ENCODE results near the gene PIEZO1. TPM values are rescaled to one million over a fixed set of nuclear protein-coding genes. Genes with fewer than 3 reads are reported as not detected.
"Not testable (repeated sequence)": the region's sequence is repeated elsewhere in the genome, so short reads cannot be mapped to it uniquely, and the experiment has no call there.

Gene PIEZO1
- total RNA-seq, 1 donor from 2014 or later = 240 TPM

DNA sequence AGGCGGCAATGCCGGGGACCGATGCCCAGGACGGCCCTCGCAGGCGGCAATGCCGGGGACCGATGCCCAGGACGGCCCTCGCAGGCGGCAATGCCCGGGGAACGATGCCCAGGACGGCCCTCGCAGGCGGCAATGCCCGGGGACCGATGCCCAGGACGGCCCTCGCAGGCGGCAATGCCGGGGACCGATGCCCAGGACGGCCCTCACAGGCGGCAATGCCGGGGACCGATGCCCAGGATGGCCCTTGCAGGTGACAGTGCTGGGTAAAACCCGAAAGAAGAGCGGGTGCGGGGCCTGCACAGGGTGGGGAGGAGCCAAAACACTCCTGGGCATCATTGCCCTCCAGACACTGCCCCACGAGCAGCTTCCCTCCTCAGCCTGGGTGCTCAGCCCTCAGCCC lies 38.6 kb upstream of the PIEZO1 start:
- H3K36me3 Mint-ChIP-seq (ENCODE audit: low read depth); H3K27ac Mint-ChIP-seq; H3K27me3 Mint-ChIP-seq (ENCODE audit: low read depth); intact Hi-C loops (cut with micrococcal nuclease); DNase-seq (ENCODE audit: low spot score); H3K4me1 Mint-ChIP-seq (ENCODE audit: low read depth); H3K9me3 Mint-ChIP-seq; H3K4me3 Mint-ChIP-seq (ENCODE audit: low read depth): not testable (repeated sequence)

DNA sequence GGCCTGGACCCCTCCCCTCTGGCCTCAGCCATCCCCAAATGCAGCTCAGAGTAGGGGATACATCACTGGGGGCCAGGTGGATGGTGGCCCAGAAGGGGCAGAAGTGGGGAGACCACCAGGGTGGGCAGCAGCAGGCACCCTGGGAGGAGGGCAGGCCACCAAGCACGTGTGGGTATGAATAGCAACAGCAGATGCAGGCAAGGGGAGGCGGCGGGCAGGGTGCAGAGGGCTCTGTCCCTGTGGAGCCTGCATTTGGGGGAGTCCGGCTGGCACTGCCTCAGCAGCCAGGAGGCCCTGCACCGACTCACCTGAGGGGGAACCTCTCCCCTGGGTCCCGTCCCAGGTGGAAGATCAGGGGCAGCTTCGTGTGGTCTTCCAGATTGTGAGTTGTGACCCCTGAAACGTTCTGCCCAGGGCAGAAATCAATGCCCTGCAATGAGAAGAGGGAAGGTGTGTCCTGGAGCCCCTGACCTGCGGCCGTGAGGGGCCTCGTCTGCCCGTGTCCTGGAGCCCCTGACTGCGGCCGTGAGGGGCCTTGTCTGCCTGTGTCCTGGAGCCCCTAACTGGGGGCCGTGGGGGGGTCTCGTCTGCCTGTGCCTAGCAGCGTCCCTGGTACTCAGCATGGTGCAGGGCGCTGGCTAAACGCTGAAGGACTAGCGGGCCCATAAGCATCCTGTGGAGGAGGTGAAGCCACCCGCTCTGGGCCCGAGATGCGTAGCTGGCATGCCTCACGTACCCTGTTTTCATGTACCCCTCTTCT lies 37.4 kb upstream of the PIEZO1 start:
- H3K27ac Mint-ChIP-seq = no peak overlapping the region
- no peak for DNase-seq (ENCODE audit: low spot score)
- no peaks in the 10 kb centered on the region for H3K27me3 Mint-ChIP-seq (ENCODE audit: low read depth)
- H3K36me3 Mint-ChIP-seq (ENCODE audit: low read depth) = no peaks in the 10 kb centered on the region
- H3K9me3 Mint-ChIP-seq = no peaks in the 10 kb centered on the region
- H3K4me3 Mint-ChIP-seq (ENCODE audit: low read depth) = no peak overlapping the region
- intact Hi-C loops (cut with micrococcal nuclease) = no loop called here
- H3K4me1 Mint-ChIP-seq (ENCODE audit: low read depth) = no peaks in the 10 kb centered on the region

DNA sequence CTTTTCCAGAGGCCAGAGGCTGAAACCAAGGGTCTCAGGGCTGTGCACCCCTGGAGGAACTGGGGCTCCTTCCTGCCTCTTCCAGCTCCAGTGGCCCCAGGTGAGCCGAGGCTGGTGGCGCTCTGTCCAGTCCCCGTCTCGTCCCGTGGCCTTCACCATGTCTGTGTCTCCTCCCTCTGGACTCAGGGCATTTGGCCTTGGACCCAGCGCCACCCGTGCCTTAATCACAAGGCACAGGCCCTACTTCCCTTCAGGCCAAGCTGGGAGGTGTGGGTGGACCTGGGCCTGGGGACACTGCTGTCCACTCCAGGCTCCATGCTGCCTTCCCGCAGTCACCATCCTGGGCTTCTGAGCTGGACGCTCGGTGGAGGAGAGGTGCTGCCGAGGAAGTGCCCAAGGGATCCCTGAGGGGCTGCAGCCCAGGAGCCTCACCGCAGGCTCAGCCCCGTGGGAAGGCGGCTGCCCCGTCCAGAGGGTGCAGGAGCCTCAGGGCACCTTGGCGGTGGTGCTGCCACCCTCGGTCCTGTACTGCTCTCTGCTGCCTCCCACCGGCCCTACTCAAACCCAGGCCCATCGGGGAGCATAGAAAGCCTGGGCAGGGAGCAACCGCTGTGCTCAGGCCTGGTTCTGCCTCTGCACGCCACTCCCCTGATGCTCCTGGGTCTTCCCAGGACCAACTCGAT lies 36.3 kb upstream of the PIEZO1 start:
- DNase-seq (ENCODE audit: low spot score) = no peak
- no peak overlapping the region for H3K27ac Mint-ChIP-seq
- no peaks in the 10 kb centered on the region for H3K4me1 Mint-ChIP-seq (ENCODE audit: low read depth)
- no peaks in the 10 kb centered on the region for H3K36me3 Mint-ChIP-seq (ENCODE audit: low read depth)
- no peaks in the 10 kb centered on the region for H3K27me3 Mint-ChIP-seq (ENCODE audit: low read depth)
- intact Hi-C loops (cut with micrococcal nuclease) = no loop called here
- no peaks in the 10 kb centered on the region for H3K9me3 Mint-ChIP-seq
- H3K4me3 Mint-ChIP-seq (ENCODE audit: low read depth) = no peak overlapping the region

DNA sequence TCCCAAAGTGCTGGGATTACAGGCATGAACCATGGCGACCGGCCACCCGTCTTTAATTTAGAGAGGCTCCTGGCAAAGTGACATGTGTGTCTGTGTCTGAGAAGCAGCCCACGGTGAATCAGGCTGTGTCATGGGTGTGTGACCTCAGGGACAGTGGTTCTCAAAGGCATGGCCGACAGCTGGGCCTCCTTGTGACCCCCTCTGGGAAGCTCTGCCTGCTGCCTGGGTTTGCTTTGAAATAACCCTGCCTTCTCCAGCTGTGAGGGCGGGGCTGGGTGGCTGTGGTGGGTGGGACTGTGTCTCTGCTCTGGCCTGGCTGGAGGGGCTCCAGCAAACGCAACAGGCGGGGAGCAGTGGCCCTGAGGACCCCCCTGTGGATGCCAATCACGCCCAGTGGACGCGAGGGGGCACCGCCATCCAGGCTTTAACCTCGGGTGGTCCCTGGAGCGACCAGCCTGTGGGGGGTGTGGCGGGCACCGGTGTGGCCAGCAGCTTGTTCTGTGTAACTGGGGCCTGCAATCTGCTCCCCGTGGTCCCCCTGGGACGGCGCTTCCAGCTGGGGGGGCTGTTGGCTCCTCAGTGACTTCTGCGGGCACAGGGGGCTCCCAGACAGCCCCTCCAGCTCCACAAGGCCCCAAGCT lies 35.5 kb upstream of the PIEZO1 start:
- no peak for DNase-seq (ENCODE audit: low spot score)
- no peak overlapping the region for H3K4me3 Mint-ChIP-seq (ENCODE audit: low read depth)
- no peak overlapping the region for H3K27ac Mint-ChIP-seq
- H3K36me3 Mint-ChIP-seq (ENCODE audit: low read depth) = no peaks in the 10 kb centered on the region
- H3K4me1 Mint-ChIP-seq (ENCODE audit: low read depth) = no peaks in the 10 kb centered on the region
- H3K9me3 Mint-ChIP-seq = no peaks in the 10 kb centered on the region
- intact Hi-C loops (cut with micrococcal nuclease) = no loop called here
- H3K27me3 Mint-ChIP-seq (ENCODE audit: low read depth) = no peaks in the 10 kb centered on the region

DNA sequence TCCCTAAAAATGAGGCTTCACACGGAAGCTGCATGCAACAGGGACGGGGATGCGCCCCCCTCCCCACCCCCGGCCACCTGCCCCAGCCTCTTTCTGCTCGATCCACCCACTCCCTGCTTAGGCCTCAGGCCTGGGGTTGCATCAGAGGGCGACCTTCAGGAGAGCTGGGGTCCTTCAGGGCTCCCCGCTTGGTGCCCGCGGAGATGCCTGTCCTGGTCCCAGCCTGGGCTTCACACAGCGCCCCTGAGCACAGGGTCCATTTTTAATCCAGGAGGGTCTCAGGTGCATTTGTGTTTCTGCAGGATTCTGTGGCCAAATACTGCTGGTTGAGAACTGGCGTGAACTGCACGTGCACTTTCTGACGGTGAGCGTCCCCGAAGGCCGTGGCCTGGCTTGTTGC lies 34.1 kb upstream of the PIEZO1 start:
- H3K4me1 Mint-ChIP-seq (ENCODE audit: low read depth) = no peaks in the 10 kb centered on the region
- no peak overlapping the region for H3K27ac Mint-ChIP-seq
- DNase-seq (ENCODE audit: low spot score) = no peak
- no peaks in the 10 kb centered on the region for H3K27me3 Mint-ChIP-seq (ENCODE audit: low read depth)
- no peaks in the 10 kb centered on the region for H3K9me3 Mint-ChIP-seq
- intact Hi-C loops (cut with micrococcal nuclease) = no loop called here
- H3K4me3 Mint-ChIP-seq (ENCODE audit: low read depth) = no peak overlapping the region
- no peaks in the 10 kb centered on the region for H3K36me3 Mint-ChIP-seq (ENCODE audit: low read depth)

DNA sequence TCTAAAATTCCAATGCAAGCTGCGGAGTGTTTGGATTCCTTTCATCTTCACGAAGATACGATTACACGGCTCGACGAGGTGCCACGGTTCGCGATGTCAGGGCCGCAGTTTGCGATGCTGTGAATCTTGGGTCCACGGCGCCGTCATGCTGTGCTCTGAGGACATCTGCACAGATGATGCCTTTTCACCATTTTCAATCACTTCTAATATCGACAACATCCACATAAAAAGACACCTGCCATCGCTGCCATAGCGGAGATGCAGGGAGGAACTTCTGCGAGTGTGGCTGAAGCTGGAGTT lies 33.5 kb upstream of the PIEZO1 start:
- intact Hi-C loops (cut with micrococcal nuclease) = no loop called here
- no peak for DNase-seq (ENCODE audit: low spot score)
- no peak overlapping the region for H3K4me3 Mint-ChIP-seq (ENCODE audit: low read depth)
- no peaks in the 10 kb centered on the region for H3K36me3 Mint-ChIP-seq (ENCODE audit: low read depth)
- H3K27ac Mint-ChIP-seq = no peak overlapping the region
- H3K9me3 Mint-ChIP-seq = no peaks in the 10 kb centered on the region
- no peaks in the 10 kb centered on the region for H3K4me1 Mint-ChIP-seq (ENCODE audit: low read depth)
- H3K27me3 Mint-ChIP-seq (ENCODE audit: low read depth) = no peaks in the 10 kb centered on the region

DNA sequence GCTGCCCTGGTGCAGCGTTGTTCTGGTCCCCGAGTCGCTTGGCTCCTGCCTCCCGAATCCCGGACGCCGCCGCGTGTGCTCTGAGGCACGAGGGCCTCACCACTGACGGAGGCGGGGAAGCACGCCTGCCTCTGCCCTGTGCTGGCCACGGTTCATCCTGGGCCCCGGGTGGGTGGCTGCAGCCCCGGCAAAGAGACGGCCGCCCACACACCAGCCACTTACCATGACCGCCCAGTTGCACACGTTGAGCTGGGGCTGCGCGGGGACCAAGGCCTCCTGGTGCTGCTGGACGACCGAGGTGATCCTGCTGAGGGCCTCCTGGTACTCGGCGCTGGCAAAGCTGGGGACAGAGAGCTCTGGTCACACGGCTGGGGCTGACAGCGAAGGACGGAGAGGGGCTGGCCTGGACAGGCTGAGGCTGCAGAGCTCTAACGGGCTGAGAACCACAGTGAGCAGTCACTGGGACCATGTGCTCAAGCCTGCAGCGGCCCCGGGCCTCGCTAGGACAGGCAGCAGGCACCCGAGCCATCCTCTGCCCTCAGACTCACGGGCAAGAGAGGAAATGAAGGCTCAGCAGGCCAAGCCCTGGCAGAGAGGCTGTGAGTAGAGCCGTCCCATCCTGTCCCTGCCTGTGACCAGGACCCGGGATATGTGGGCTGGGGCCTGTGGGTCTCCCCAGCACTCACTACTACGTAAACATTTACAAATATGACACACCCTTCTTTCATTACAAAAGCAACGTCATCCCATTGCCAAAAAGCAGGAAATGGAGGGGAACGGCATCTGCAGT lies 33.0 kb upstream of the PIEZO1 start:
- no peaks in the 10 kb centered on the region for H3K36me3 Mint-ChIP-seq (ENCODE audit: low read depth)
- H3K27ac Mint-ChIP-seq = no peak overlapping the region
- H3K4me3 Mint-ChIP-seq (ENCODE audit: low read depth) = no peak overlapping the region
- intact Hi-C loops (cut with micrococcal nuclease) = no loop called here
- H3K27me3 Mint-ChIP-seq (ENCODE audit: low read depth) = no peaks in the 10 kb centered on the region
- H3K4me1 Mint-ChIP-seq (ENCODE audit: low read depth) = no peaks in the 10 kb centered on the region
- no peaks in the 10 kb centered on the region for H3K9me3 Mint-ChIP-seq
- no peak for DNase-seq (ENCODE audit: low spot score)

DNA sequence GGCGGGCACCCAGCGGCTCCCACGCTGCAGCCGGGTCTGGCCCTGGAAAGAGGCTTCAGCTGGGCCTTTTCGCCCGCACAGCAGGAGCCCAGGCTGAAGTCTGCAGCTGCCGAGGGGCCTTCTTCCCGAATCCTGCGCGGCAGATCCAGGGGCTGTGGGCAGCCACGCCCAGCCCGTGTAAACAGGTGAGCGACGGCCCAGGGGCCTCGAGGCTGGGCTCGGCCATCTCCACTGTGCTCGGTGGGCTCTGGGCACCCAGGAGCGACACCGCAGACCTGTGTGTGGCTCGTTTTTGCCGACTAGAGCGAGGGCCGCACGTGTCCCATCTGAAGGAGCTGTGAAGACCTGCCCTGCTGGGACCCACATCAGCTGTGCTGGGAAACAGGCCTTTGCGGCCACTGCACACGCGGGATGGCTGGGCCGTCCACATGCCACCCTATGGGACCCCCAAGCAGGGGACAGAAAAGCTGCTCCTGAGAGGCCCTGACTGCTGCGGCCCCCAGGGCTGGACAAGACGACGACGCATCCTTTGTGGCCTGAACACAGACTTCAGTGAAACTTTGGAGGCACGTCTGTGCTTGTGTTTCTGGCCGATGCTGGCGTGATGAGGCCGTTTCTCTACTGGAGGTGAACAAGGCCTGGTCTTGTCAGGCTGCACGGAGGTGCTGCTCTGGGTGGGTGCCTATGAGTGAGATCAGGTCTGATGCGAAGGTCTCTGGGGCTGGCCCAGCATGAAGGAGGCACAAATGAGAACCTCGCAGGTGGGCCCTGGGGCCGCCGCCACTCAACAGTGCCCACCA lies 31.9 kb upstream of the PIEZO1 start:
- Mint-ChIP-seq H3K27ac (no peak overlapping the region), H3K27me3 (ENCODE audit: low read depth) (no peaks in the 10 kb centered on the region), H3K9me3 (no peaks in the 10 kb centered on the region), H3K36me3 (ENCODE audit: low read depth) (no peaks in the 10 kb centered on the region), H3K4me3 (ENCODE audit: low read depth) (no peak overlapping the region), H3K4me1 (ENCODE audit: low read depth) (no peaks in the 10 kb centered on the region)
- intact Hi-C loops (cut with micrococcal nuclease) = loop anchor here (1.0 kb wide), 1 partner anchor 350 kb away; no protein-coding TSS in a partner anchor
- DNase-seq (ENCODE audit: low spot score) = no peak

DNA sequence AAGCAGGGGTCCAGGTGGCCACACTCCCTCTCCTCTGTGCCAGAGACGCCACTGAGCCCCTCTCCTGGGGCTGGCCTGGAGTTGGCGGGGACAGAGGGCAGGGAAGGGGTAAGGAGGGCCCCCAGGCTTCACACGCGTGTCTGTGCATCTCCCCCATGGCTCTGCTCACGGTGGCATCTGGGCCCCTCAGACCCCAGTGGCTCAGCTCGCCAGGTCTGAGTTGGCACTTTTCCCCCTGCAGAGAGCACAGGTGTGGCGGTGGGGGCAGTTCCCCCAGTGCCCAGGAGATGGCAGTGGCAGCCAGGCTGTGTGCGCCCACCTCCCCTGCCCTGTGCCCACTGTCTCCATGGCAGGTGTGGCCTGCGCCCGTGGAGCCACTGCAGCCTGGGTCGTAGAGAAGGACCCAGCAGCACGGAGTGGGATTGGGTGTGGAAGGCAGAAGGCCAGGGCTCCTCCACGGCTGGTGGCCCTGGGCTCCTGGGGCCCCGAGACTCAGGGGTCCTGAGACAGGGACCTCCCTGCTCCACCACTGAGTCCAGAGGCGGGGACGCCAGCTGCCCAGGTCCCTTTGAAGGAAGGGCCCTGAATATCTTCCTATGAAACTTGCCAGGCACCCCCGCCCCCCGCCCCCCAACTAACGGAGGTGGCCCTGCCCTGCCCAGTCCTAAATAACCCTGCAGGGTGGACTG lies 31.0 kb upstream of the PIEZO1 start:
- peak; percentile 44 for DNase-seq (ENCODE audit: low spot score)
- Mint-ChIP-seq H3K9me3 (no peaks in the 10 kb centered on the region), H3K27ac (no peak overlapping the region), H3K36me3 (ENCODE audit: low read depth) (no peaks in the 10 kb centered on the region), H3K27me3 (ENCODE audit: low read depth) (no peaks in the 10 kb centered on the region), H3K4me1 (ENCODE audit: low read depth) (no peaks in the 10 kb centered on the region), H3K4me3 (ENCODE audit: low read depth) (no peak overlapping the region)
- intact Hi-C loops (cut with micrococcal nuclease) = loop anchor here (1.0 kb wide), 1 partner anchor 351 kb away; no protein-coding TSS in a partner anchor

DNA sequence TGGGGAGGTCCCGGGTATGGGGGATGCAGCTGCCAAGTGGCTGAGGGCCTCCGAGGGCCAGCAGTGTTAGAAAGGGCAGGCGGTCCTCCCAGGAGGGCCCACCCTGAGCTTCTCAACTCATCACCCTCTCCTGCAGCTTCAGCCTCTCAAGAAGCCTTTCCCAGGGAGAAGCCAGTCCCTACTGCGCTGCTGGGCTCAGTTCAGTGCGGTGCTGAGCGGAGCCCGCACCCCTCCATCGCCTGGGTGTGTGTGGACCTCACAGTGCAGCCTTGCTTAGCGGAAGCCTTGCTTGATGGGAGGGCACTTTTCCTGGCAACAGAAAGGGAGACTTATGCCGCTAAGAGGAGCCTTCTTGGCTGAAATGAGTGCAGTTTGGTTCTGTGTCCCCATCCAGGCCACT lies 30.2 kb upstream of the PIEZO1 start:
- Mint-ChIP-seq H3K27ac (no peak overlapping the region), H3K9me3 (no peaks in the 10 kb centered on the region), H3K4me1 (ENCODE audit: low read depth) (peaks cover 1% of the 10 kb centered on the region), H3K4me3 (ENCODE audit: low read depth) (no peak overlapping the region), H3K36me3 (ENCODE audit: low read depth) (peaks cover 8% of the 10 kb centered on the region), H3K27me3 (ENCODE audit: low read depth) (no peaks in the 10 kb centered on the region)
- no peak for DNase-seq (ENCODE audit: low spot score)
- intact Hi-C loops (cut with micrococcal nuclease) = no loop called here

DNA sequence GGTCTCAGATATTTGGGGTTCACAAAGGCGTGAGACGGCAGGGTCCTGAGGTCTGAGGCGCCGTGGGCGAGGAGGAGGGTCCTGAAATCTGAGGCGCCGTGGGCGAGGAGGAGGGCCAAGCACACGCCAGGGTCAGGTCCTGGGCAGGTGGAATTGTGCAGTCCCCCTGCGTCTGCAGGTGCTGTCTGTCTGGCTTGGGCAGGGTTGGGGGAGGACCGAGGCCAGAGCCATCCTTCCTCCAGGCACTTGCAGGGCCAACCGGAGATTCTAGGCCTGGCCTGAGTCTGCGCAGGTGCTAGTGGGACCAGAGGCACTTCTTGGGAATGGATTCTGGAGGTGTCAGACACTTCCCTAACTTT lies 29.1 kb upstream of the PIEZO1 start:
- Mint-ChIP-seq H3K27me3 (ENCODE audit: low read depth) (no peaks in the 10 kb centered on the region), H3K4me3 (ENCODE audit: low read depth) (peak overlapping the region; percentile 45), H3K9me3 (no peaks in the 10 kb centered on the region), H3K27ac (no peak overlapping the region), H3K36me3 (ENCODE audit: low read depth) (peaks cover 18% of the 10 kb centered on the region), H3K4me1 (ENCODE audit: low read depth) (peaks cover 7% of the 10 kb centered on the region)
- intact Hi-C loops (cut with micrococcal nuclease) = loop anchor here (5.0 kb wide), 1 partner anchor 403 kb away; the partner anchor contains the start of gene ZNF778
- no peak for DNase-seq (ENCODE audit: low spot score)
